T-helper 1 cell treated with Interleukin-12 subunit alpha and Interleukin-12 subunit beta and Interleukin-4 antibody, amounts not matched to agents 30 ng/mL and 1 ng/mL, for 36 hours (primary cell): Measurements from ENCODE around the gene NREP. TPM values are rescaled to one million over a fixed set of nuclear protein-coding genes. Genes with fewer than 3 reads are reported as not detected.

Experiments
- intact Hi-C: fragments of 100-400 bp; cut with micrococcal nuclease; formaldehyde crosslinking; loops from one replicate; pipeline ENCODE4 v1.15.1; 2024
- total RNA-seq: library from RNA; stranded (reverse); gene quantifications from 2 replicates; pipeline ENCODE4 v1.2.3, GENCODE V29; 2022

NREP gene
- total RNA-seq, 1 donor from 2014 or later = 21.3 TPM

DNA sequence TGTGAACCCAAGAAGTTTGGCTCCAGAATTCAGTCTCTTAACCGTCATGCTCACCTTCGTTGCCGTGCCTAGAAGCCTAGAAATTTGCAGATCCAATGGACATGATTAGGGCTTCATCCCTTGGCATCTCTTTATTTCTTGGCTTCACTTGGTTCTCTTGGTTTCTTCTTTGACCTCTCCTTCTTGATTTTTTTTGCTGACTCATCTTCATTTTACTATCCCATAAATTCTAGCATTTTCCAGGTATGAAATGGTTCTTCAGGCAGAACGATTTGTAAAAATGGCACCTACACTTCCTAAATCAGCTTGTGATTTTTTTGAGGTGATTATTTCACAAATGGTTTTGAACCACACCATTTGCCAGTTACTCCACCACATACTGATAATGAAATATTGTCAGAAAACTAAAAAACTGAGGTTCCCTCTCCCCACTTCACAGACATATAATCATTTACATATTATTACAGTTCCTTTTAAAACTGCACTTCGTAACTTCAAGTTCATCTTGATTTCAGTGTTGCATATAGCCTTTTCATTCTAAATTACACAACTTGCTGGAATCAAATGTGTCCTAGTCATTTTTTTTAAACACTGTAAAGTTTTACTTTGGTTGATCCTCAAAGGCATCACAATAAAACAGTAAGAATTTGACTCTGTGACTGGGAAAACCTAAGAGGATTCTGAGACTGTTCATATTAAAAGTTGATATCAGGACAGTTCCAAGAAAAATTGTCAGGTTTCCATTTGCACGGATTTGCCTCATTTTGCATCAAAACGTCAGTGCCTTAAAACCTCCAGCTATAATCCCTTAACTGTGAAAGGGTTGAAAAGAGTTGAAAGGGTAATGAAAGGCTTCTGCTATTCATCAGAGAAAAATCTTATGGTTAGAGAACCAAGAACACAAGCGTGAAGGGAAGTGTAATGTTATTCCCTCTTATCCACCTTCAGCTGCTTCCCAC is 8.9 kb upstream of the NREP start:
- intact Hi-C loops = no loop called here

DNA sequence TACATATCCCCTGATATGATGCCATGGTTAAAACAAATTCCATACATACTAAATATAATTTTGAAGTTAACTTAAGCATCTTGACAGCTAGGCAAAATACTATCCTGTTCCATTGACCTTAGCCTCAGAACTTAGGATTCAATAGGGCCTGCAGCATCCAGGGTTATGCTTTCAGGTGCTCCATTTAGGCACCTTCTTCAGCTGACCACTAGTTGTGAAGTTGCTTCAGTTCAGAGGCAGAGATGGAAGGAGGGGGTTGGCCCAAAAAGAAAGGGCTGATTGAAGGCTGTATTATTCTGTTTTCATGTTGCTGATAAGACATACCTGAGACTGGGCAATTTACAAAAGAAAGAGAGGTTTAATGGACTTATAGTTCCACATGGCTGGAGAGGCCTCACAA is 7.0 kb upstream of the NREP start:
- intact Hi-C loops = no loop called here

DNA sequence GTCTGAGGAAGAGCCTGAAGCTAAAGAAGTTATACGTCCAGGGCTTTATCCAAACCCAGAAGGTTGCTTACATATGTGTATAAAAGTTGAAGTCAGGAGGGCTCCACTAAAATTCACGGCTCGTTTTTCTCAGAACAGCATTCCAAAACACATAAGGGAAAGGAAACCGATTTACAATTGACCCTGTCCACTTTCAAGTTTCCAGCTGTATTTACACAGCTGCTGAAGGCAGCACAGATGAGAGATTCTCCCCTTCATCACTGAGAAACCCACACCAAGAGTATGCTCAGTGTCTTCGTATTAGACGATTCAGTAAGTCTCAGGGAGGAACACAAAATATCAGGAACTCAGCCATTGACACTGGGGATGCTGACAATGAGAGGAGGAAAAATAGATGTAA is 5.9 kb upstream of the NREP start:
- intact Hi-C loops = no loop called here

DNA sequence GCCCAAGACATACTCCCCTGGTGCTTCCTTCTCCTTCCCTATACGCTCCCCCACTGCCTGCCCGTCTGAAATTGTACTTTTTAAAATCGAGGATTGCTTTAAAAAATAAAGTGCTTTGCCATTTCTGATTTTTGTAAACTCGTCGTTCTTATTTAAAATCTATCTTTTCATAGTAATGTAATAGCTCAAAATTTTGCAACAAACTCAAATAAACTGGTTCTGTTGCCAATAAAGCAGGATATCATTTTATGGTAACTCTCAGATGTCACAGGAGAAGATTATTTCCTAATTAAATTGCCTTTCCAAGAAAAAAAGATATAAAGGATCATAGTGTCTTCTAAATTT is 1.3 kb upstream of the NREP start:
- intact Hi-C loops = loop anchor here (5.0 kb wide), 8 partner anchors 71 to 1219 kb away; partner anchors contain the start of genes DCP2, EPB41L4A and SRP19

DNA sequence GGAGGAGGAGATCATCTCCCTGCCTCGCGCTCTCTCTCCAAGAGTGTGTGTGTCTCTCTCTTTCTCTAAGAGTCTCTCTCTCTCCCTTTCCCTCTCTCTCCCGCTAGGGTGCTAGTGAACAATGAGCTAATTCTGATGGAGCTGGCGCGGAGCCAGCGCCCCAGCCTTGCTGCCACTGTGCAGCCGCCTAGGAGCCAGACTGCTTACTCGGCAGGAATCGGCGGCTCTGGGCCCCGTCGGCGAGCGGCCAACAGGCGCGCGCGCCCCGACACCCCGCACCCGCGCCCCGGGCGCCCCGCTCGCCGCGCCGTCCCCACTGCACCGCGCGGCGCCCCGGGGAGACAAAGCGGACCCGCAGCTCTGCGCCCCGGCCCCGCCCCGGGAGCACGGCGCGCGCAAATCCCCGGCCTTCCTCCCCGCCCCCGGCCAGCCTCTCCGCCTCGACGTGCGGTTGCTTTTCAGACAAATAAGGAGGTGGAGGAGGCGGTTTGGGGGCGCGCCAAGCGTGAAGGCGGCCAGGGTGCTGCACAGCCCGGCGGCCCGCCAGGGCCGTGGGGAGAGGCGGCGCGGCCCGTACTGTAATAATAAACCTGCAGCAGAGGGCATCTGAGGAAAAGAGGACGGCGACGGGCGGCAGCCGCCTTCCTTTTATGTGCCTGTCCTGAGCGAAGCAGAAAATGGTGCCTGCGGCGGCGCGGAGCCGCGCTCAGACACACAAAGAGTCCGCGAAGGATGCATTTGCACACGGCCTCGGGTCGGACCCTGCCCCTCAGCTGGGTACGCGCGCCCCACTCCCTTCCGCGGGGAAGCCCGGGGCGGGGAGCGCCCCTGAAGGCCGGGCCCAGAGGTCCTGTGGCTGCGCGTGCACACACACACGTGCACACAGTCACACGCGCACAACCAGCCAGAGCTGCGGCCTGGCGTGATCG is 625 bp upstream of the NREP start:
- intact Hi-C loops = loop anchor here (1.0 to 5.0 kb wide), 16 partner anchors 16 to 1220 kb away; partner anchors contain the start of genes DCP2, EPB41L4A, SLC25A46 and SRP19

DNA sequence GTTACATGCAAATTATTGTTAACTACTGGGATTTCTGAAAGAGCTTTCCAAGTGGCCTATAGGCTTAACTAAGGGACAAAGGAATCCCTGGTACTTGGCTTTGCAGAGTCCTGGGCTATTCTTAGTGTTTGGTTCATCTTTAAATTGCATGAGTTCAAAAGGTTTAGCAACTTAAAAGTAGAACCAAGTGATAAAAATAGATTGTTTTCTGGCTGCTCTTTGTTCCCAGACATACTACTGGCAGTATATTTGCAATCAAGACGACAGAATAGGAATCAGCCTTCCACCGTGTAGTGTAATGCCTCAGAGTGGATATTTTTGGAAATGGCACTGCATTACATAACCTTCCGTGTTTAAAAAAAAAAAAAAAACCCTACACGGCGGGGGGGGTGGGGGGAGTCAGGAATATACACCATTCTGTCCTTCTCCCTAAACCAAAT is 1.0 kb downstream of the NREP start:
- intact Hi-C loops = loop anchor here (5.0 kb wide), 8 partner anchors 69 to 1221 kb away; partner anchors contain the start of genes DCP2, EPB41L4A and SRP19

DNA sequence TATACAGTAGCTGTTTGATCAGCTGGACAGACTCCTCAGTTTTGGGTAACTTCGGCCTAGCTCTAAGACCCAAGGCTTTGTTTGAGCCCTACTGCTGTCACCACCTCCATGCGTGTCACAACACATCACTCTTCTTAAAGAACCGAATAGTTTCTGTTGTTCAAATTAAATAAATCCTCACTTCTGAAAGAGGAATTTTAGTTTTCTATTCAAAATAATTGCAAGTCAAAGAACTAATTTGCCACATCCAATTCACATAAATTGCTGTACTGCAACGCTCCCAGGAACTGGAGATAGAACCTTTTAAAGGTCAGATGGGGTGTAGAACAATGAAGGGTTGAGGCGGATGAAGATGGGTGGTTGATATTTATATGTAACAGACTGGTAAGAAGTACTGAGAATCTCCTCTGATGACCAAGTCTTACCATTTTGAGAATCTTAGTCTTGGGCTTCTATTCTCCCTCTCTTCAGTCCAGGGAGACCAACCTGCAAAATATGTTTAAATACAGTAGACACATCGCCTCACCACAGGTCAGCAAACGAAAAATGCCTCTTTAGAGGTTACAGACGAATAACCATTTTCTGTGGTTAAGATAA is 1.6 kb downstream of the NREP start:
- intact Hi-C loops = loop anchor here (5.0 kb wide), 8 partner anchors 68 to 1222 kb away; partner anchors contain the start of genes DCP2, EPB41L4A and SRP19

DNA sequence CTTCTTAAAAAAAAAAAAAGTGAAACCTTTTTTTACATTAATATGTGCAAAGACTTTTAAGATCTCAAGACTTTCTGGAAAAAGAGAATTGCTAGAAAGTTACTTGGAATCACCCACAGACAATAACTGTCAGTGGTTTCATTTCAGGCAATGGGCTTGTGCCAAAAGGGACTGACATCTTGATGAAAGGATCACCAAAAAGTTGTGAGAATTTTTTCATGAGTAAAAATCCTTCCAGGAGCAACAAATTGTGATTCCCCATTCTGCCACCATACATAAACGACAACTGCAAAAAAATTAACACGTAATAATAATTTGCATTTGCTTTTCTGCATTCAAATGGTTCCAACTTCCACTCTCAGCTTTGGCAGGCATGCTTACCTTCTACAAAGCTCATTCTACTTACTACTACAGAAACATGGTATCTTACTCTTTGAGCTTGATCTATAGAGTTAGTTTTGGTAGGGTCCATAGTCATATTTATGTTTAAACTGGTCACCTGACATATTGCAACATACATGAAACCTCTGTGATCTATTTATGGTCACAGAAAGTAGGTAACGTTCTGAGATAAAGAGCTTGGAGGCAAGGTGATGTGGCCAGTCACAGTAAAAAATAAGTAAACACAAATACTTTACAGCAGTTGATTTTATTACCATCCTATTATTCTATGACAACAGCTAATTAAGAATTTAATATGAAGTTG is 3.0 kb downstream of the NREP start:
- intact Hi-C loops = no loop called here

DNA sequence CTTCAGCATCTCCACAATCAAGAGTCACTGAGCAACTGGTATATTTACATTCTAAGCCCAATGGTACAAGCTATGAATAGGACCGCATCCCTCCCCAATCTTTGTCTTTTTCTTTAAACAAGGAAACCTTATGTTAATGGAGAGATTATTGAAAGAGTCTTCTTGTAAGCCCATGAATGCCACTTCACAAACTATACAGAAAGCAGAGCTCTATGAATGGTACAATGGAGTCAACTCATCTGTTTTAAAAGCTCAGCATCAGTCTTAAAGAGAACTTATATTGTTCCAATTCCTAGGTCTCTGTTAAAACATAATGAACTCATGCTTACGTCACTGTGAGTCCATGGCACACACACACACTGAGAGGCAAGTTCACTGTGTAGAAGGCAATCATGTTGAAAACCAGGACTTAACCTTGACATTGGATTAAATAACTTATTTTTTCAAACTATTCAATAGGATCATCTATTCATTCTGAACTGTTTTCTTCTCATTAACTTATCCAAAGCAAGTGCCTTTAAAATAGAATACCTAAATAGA is 4.5 kb downstream of the NREP start:
- intact Hi-C loops = no loop called here

DNA sequence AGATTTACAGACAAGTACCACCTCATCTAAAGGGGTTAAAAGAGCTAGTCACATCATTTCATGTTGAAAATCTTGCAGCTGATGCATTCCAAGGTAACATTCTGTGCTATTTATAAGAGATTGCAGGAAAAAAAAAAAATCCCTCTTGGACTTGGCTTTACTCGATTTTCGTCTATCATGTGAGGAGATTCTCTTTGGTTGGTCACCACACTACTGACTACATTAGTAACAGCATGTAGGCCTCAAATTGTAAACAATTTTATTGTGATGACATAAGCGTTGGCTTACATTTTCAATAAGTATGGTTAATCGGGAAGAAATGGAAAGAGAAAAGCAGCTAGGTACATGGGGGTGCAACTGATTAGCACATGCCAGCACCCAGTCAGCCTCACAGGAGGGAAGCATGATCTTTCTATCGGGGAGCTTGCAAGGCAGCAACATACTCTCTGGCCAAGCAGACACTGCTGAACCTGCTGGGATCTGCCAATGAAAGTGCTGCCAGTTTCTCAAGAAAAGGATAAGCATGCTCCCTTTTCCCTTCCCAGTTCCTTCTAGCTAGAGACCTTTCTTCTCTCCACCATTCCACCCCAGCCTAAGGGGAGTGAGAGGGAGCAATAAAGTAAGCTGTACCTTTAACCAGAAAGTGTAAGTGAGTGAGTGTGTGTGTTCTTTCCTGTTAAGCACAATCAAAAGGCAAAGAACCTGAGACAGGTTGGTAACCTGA is 7.5 kb downstream of the NREP start:
- intact Hi-C loops = no loop called here

DNA sequence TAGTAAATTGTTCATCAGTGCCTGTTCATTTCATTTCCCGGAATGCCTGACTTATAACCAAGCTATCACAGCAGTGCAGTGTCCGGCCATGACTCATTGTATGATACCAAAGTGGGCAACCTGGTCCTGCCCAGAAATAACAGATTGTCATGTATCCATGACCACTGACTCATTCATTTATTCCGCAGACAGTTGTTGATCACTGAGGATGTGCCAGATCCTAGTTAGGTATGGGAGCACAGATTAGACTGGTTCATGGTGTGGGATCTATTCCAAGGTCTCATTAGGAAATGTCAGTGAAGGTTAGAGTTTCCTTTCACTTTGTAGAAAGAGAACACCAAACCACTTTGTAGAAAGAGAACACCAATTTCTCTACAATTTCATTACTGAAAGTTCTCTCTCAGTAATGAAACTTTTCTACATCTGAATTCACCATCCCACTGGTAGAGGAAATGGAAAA is 8.7 kb downstream of the NREP start:
- intact Hi-C loops = no loop called here

DNA sequence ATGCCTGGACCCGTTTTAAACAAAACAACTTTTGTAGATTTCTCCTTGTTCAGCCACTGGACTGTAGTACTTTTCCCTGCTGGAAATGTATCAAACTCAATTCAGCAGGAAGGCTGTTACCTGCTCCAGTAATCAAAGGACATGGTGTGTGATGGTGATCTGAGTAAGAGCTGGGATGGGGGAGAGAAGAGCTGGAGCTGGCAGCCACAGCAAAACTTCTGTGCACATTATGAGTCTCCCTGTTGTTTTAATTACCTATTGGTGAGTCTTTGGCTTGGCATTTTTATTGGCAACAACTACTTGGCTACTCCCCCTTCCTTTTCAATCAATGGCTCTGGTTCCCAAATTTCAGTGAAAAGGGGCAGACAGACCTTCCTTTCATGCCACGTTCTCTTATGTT is 9.7 kb downstream of the NREP start:
- intact Hi-C loops = no loop called here

DNA sequence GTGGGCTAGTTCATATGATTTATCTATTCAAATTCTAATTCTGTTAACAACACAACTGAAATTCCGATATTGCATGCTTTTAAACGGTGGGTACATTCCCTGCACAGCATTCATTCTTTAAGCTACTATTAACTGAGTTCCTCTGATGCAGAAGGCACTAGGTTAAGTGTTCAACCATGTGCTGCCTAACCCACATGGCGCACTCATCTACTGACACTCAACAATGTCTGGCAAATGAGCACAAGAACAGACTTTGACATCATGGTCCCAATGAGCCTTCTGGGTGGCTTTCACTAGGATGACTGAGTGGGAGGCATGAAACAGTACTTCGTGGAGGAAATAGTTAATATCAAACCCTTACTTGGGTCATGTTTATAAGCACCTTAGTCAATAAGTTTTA is 10.2 kb downstream of the NREP start:
- intact Hi-C loops = no loop called here

DNA sequence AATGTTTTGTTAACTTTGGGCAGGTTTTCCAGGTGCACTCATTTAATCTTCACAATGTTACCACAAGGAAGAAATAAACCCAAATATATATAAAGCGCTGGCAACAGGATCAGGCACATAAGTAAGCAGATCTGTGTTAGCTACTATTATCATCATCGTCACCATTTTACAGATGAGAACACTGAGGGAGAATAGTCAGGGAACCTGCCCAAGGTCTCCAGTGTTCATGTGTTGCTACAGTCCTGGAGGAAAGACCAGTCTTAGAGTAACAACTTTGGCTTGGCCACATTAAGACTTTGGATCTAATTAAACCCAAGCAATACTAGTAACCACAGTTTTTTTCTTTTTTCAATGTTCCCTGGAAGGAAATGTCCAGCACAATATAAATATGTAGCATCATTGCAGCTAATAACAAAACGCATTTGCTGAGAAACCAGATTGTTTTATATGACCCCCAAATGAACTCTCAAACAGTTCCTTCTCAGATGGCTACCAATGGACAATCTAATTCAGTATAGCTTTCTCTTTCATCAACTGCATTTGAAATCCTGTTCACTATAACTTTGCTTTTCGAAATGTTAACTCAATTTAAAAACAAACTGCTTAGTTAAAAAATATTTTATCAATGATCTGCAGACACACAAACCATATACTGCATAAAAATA is 11.8 kb downstream of the NREP start:
- intact Hi-C loops = no loop called here

DNA sequence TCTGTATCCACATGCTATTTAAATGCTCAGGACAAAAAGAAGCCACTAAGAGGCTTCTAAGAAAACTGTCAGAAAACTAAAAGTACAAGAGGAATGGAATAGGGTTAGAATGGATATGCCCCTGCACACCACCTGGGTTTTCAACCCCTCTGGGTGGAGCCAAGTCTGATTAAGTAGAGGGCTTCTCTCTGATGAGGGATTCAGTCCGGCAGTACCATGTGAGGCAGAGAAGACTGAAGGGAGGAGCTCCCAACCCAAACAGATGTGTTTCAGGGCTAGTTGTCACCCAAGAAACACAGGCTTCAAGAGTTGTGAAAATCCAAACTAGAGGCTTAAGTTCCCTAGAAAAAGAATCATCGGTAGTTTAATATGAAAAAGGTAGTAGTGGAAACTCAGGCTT is 12.5 kb downstream of the NREP start:
- intact Hi-C loops = loop anchor here (5.0 kb wide), 1 partner anchor 212 kb away; no protein-coding TSS in a partner anchor

DNA sequence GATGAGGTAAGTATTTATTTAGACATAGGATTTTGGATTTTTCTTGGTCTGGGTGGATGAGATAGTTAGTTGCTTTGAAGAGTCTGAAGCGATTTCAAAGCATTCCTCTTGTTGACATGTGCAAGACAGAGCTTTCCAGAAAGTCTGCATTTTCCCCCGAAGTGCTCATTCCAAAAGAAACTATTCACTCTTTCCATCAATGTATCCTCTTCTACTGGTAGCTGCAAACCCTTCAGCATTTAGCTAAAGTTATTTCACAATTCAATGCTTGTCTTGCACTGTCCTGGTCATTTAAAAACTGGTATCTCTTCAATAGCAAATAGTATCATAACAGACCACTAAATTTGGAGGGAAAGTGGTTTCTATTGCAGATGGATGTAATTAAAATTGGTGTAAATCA is 13.0 kb downstream of the NREP start:
- intact Hi-C loops = loop anchor here (5.0 kb wide), 1 partner anchor 212 kb away; no protein-coding TSS in a partner anchor

DNA sequence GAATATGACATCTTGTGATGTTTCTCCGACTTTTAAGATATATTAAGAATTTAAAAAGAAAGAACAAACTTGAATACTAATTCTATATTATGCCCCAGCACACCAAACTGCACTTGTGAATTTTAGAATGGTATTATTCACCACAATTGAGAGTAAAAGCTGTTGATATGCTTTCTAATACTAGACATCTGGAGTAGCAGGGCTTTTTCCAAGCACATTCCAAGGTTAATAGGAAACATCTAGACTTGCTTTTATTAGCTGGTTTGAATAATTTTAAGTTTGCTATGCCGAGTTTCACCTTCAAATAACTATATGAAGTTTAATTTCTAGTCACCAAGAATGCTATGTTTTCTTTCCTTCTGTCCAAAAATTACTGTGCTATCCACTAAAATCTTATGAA is 13.5 kb downstream of the NREP start:
- intact Hi-C loops = loop anchor here (5.0 kb wide), 1 partner anchor 211 kb away; no protein-coding TSS in a partner anchor

DNA sequence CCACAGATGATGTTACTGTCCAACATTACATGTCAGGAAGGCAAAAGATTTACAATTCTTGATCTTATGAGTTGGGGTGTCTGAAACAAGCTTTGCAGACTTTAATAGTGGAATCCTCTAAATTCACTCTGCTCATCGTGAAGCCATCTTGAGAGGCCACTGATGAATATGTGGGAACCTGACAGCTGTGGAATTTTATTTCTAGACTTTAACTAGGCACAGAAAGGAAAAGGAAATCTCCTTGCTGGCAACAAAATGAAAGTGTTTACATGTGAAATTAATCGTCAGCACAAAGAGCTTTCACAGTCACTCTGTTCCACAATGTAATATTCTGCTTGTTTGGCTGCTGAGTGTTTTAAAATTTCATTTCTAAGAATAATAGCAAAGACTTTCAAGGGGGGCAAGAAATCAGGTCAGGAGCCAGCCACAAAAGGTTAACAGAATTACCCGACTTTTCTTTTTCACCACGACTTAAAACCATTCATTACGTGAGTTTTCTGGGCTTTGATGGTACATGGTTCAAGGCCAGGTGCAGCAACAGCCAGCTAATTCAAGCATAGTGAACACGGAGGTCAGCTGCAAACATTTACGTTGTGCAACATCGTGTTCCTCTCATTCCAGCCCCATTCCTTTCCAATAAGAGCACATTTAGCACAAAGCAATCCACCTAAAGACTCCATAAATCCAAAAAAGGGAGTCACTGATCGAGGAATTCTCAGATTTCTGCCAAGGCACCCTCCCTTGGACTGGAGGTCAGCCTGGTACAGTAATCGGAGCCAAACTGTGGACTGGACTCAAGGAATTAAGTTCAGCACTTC is 14.6 kb downstream of the NREP start:
- intact Hi-C loops = loop anchor here (1.0 to 5.0 kb wide), 2 partner anchors 8 to 210 kb away; no protein-coding TSS in a partner anchor
